CD4-positive, alpha-beta T cell (primary cell): Measurements from ENCODE around the gene XPR1. TPM values are rescaled to one million over a fixed set of nuclear protein-coding genes. Genes with fewer than 3 reads are reported as not detected.

Source experiments
- ATAC-seq: fragments of 200-7000 bp; cut with Tn5 transposase; one replicate; pipeline ENCODE4 v1.10.0; 2022; ENCODE audit warnings: mild to moderate bottlenecking; ENCODE audit not compliant: poor library complexity
- CTCF ChIA-PET: fragments of 350-600 bp; sonication (Branson Sonifier 250); formaldehyde crosslinking; loops from one replicate; lab custom pipeline; 2021; ENCODE audit warnings: antibody characterized with exemption, inconsistent platforms; lab: Charles Lee
- POLR2A ChIA-PET: fragments of 350-600 bp; sonication (Branson Sonifier 250); formaldehyde crosslinking; loops from one replicate; lab custom pipeline; 2021; ENCODE audit warnings: antibody characterized with exemption, inconsistent platforms; lab: Charles Lee
- DNase-seq, 14 experiments: peaks; one replicate each; pipeline ENCODE4 v3.0.0-alpha.2; 2013 to 2020; ENCODE audit warnings: mixed read lengths in 2 of 14
- H3K27ac ChIP-seq, 2 donors: one replicate each; pipeline versions ENCODE4 v1.5.1 to v1.7.0; 2013; ENCODE audit warnings: low read length in 2 of 2, low read depth in 1 of 2, mild to moderate bottlenecking in 1 of 2
- H3K27me3 ChIP-seq, 2 experiments: 1 replicate in 1 of 2; 2 replicates in 1 of 2; pipeline versions ENCODE4 v1.6.1 to v1.7.0; 2013; ENCODE audit warnings: low read length in 2 of 2, control low read depth in 1 of 2, mild to moderate bottlenecking in 1 of 2, moderate library complexity in 1 of 2; ENCODE audit not compliant: insufficient read depth in 2 of 2, control insufficient read depth in 1 of 2
- H3K36me3 ChIP-seq: one replicate; pipeline ENCODE4 v1.6.1; 2013; ENCODE audit warnings: low read length, control low read depth; ENCODE audit not compliant: insufficient read depth
- H3K4me1 ChIP-seq: one replicate; pipeline ENCODE4 v1.6.1; 2013; ENCODE audit warnings: low read length, control low read depth; ENCODE audit not compliant: insufficient read depth
- H3K4me3 ChIP-seq: one replicate; pipeline ENCODE4 v1.5.1; 2013; ENCODE audit warnings: mild to moderate bottlenecking, low read length, moderate library complexity
- H3K9me3 ChIP-seq, 2 experiments: 1 replicate in 1 of 2; 2 replicates in 1 of 2; pipeline versions ENCODE4 v1.6.1 to v1.7.0; 2013; ENCODE audit warnings: low read length in 2 of 2, mild to moderate bottlenecking in 2 of 2, control low read depth in 1 of 2, moderate library complexity in 1 of 2; ENCODE audit not compliant: control insufficient read depth in 1 of 2, insufficient read depth in 1 of 2
- H3K27ac Mint-ChIP-seq: one replicate; pipeline ENCODE4 v1.8.0; 2020; ENCODE audit warnings: mixed read lengths
- H3K27me3 Mint-ChIP-seq: one replicate; pipeline ENCODE4 v1.8.0; 2021; ENCODE audit warnings: mixed read lengths
- H3K36me3 Mint-ChIP-seq: one replicate; pipeline ENCODE4 v1.8.0; 2021; ENCODE audit warnings: low read depth, mixed read lengths
- H3K4me1 Mint-ChIP-seq: one replicate; pipeline ENCODE4 v1.8.0; 2021; ENCODE audit warnings: low read depth, mixed read lengths
- H3K4me3 Mint-ChIP-seq: one replicate; pipeline ENCODE4 v1.8.0; 2020; ENCODE audit warnings: mild to moderate bottlenecking, mixed read lengths
- H3K9me3 Mint-ChIP-seq: one replicate; pipeline ENCODE4 v1.8.0; 2020; ENCODE audit warnings: mixed read lengths
- intact Hi-C, 2 experiments: fragments of 100-400 bp; cut with DNase I in 1 of 2; cut with micrococcal nuclease in 1 of 2; formaldehyde crosslinking; loops; one replicate each; pipeline versions ENCODE4 v1.15.1 to v1.9.0; 2023 to 2025; cut with DNase I, micrococcal nuclease
- total RNA-seq, 174 experiments: library from RNA in 2 of 174; stranded (reverse) in 2 of 174; gene quantifications; one replicate each; pipeline ENCODE4 v1.2.3 and lab custom pipeline; 2021 to 2026
- TF ChIP-seq, protein P1 (sequence below): fragments of 200-600 bp; IDR thresholded peaks from one replicate; pipeline ENCODE4 v1.8.0; 2022; ENCODE audit warnings: antibody characterized with exemption, mild to moderate bottlenecking

XPR1 gene
- total RNA-seq, 2 experiments from 2014 or later = 13.7 TPM

DNA sequence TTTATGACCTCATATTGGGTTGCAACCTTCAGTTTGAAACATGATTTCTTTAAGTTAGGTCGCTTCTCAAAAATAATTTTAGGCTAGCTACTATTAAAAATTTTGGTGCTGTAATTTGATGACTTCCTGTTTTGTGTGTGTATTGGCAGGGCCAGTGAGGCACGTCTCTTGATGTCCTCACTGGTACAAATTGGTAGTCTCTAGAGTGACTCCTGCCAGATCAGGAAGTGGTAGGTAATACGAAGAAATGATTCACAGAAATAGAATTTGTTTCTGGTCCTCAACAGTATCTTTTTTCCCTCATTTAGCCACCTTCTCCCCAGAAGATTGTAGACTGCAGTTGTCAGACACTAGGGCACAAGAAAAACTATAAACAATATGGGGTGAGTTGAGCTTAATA lies 160.0 kb downstream of the XPR1 start:
- Mint-ChIP-seq H3K4me1 (peaks cover 11% of the 10 kb centered on the region), H3K36me3 (peaks cover 22% of the 10 kb centered on the region), H3K4me3 (no peak overlapping the region), H3K27ac (no peak overlapping the region), H3K27me3 (no peaks in the 10 kb centered on the region), H3K9me3 (no peaks in the 10 kb centered on the region)
- H3K4me3 ChIP-seq = no peak overlapping the region
- ATAC-seq (no peak), DNase-seq (no peak)
- no peak overlapping the region for H3K27ac ChIP-seq
- intact Hi-C loops = no loop called here
- no peaks in the 10 kb centered on the region for H3K4me1 ChIP-seq
- H3K9me3 ChIP-seq = no peaks in the 10 kb centered on the region
- H3K27me3 ChIP-seq = no peaks in the 10 kb centered on the region
- TF ChIP-seq, protein P1, sequence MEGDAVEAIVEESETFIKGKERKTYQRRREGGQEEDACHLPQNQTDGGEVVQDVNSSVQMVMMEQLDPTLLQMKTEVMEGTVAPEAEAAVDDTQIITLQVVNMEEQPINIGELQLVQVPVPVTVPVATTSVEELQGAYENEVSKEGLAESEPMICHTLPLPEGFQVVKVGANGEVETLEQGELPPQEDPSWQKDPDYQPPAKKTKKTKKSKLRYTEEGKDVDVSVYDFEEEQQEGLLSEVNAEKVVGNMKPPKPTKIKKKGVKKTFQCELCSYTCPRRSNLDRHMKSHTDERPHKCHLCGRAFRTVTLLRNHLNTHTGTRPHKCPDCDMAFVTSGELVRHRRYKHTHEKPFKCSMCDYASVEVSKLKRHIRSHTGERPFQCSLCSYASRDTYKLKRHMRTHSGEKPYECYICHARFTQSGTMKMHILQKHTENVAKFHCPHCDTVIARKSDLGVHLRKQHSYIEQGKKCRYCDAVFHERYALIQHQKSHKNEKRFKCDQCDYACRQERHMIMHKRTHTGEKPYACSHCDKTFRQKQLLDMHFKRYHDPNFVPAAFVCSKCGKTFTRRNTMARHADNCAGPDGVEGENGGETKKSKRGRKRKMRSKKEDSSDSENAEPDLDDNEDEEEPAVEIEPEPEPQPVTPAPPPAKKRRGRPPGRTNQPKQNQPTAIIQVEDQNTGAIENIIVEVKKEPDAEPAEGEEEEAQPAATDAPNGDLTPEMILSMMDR = no peak
- H3K36me3 ChIP-seq = peaks cover 9% of the 10 kb centered on the region
- ChIA-PET POLR2A (no interaction called here), CTCF (no interaction called here)

DNA sequence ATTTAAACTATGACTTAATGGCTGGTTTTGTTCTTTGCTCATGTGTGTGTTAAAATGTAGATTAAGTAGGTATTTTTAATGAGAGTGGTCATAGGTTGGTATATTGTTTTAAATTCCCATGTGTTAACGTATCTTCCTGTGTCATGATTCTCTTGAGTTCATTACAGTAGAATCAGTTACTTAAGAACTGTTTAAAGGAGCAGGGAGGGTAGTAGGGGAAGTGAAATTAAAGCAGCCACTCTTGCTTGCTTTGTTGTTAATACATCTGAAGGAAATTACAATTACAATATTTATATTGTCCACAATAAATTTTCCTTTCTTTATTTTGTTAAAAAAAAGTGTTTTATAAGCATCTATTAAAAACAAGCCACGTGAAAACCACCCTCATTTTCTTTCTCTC lies 161.6 kb downstream of the XPR1 start:
- Mint-ChIP-seq H3K4me3 (no peak overlapping the region), H3K9me3 (no peaks in the 10 kb centered on the region), H3K4me1 (peaks cover 11% of the 10 kb centered on the region), H3K36me3 (peaks cover 14% of the 10 kb centered on the region), H3K27ac (no peak overlapping the region), H3K27me3 (no peaks in the 10 kb centered on the region)
- TF ChIP-seq, protein P1 = no peak
- DNase-seq = no peak
- no peaks in the 10 kb centered on the region for H3K27me3 ChIP-seq
- ChIA-PET CTCF (no interaction called here), POLR2A (no interaction called here)
- no peaks in the 10 kb centered on the region for H3K9me3 ChIP-seq
- H3K36me3 ChIP-seq = peaks cover 6% of the 10 kb centered on the region
- intact Hi-C loops = no loop called here
- no peaks in the 10 kb centered on the region for H3K4me1 ChIP-seq
- H3K4me3 ChIP-seq = no peak overlapping the region
- no peak for ATAC-seq
- H3K27ac ChIP-seq = no peak overlapping the region

DNA sequence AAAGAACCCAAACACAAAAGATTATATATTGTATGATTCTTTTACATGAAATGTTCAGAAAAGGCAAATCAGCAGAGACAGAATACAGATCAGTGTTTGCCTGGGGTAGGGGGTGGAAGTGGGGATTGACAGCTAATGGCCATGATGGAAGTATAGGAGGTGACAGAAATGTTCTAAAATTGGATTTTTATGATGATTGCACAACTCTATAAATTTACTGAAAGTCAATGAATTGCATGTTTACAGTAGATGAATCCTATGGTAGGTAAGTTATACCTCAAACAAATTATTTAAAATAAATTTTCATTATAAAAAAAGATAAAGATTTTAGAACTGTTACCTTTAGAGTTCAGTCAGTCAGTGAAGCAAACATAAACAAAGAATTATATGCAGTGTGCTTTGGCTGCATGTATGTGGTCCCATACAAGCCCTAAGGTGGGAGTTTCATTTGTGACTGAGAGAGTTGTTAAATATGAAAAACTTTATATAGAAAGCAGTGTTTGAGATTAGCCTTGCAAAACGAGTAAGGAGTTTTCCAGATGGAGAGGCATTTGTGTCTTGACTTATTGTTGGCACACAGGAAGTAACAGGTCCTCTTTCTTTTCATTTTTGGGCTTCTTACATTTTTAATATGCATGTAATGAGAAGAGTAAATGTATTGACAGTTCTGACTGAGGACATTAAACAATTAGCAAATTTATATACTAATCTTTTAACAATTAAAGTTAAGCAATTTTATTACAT lies 165.2 kb downstream of the XPR1 start:
- ChIA-PET CTCF (no interaction called here), POLR2A (no interaction called here)
- no peaks in the 10 kb centered on the region for H3K36me3 ChIP-seq
- no peaks in the 10 kb centered on the region for H3K9me3 Mint-ChIP-seq
- H3K27ac Mint-ChIP-seq = no peak overlapping the region
- ATAC-seq (no peak), DNase-seq (no peak)
- H3K4me3 ChIP-seq = no peak overlapping the region
- H3K36me3 Mint-ChIP-seq = no peaks in the 10 kb centered on the region
- no peaks in the 10 kb centered on the region for H3K9me3 ChIP-seq
- peaks cover 6% of the 10 kb centered on the region for H3K4me1 Mint-ChIP-seq
- H3K27me3 Mint-ChIP-seq = no peaks in the 10 kb centered on the region
- no peak overlapping the region for H3K4me3 Mint-ChIP-seq
- intact Hi-C loops = no loop called here
- no peaks in the 10 kb centered on the region for H3K27me3 ChIP-seq
- TF ChIP-seq, protein P1 = no peak
- H3K4me1 ChIP-seq = no peaks in the 10 kb centered on the region
- no peak overlapping the region for H3K27ac ChIP-seq
